ENCODE measurements around the gene POP4. TPM values are rescaled to one million over a fixed set of nuclear protein-coding genes. Genes with fewer than 3 reads are reported as not detected.
"Not testable (repeated sequence)": the region's sequence is repeated elsewhere in the genome, so short reads cannot be mapped to it uniquely, and the experiment has no call there.

Gene POP4
- total RNA-seq, 1 donor from 2014 or later: 99.5 TPM

GRCh38 chr19:29610213-29610573 is 4.1 kb downstream of the POP4 start:
- intact Hi-C loops (cut with micrococcal nuclease): loop anchor here (1.0 to 2.0 kb wide), 5 partner anchors 63 to 263 kb away; no protein-coding TSS in a partner anchor

GRCh38 chr19:29610574-29611271 is 4.6 kb downstream of the POP4 start:
- intact Hi-C loops (cut with micrococcal nuclease): loop anchor here (1.0 to 2.0 kb wide), 5 partner anchors 63 to 262 kb away; no protein-coding TSS in a partner anchor

- intact Hi-C loops (cut with micrococcal nuclease): no loop called here
These were observed 6.0 kb downstream of the POP4 start for GRCh38 chr19:29612121-29612520.

- intact Hi-C loops (cut with micrococcal nuclease): no loop called here
These were observed 6.9 kb downstream of the POP4 start for GRCh38 chr19:29612801-29613595.

GRCh38 chr19:29614046-29614445 is 8.0 kb downstream of the POP4 start:
- intact Hi-C loops (cut with micrococcal nuclease): no loop called here

GRCh38 chr19:29614780-29615179 is 8.7 kb downstream of the POP4 start:
- intact Hi-C loops (cut with micrococcal nuclease): no loop called here

GRCh38 chr19:29615891-29616425 is 9.9 kb downstream of the POP4 start:
- intact Hi-C loops (cut with micrococcal nuclease): no loop called here

GRCh38 chr19:29616541-29616940 is 10.5 kb downstream of the POP4 start:
- intact Hi-C loops (cut with micrococcal nuclease): no loop called here

- intact Hi-C loops (cut with micrococcal nuclease): no loop called here
These were observed 11.5 kb downstream of the POP4 start for GRCh38 chr19:29617366-29618266.

- intact Hi-C loops (cut with micrococcal nuclease): no loop called here
These were observed 12.4 kb downstream of the POP4 start for GRCh38 chr19:29618434-29618833.

- intact Hi-C loops (cut with micrococcal nuclease): no loop called here
These were observed 12.8 kb downstream of the POP4 start for GRCh38 chr19:29618871-29619270.

- intact Hi-C loops (cut with micrococcal nuclease): no loop called here
These were observed 14.9 kb downstream of the POP4 start for GRCh38 chr19:29620931-29621351.

- intact Hi-C loops (cut with micrococcal nuclease): loop anchor here (1.0 to 2.0 kb wide), 2 partner anchors 44 to 50 kb away; no protein-coding TSS in a partner anchor
These were observed 16.3 kb downstream of the POP4 start for GRCh38 chr19:29622166-29623070.

GRCh38 chr19:29623726-29624488 is 17.8 kb downstream of the POP4 start:
- intact Hi-C loops (cut with micrococcal nuclease): loop anchor here (2.0 kb wide), 1 partner anchor 49 kb away; no protein-coding TSS in a partner anchor

GRCh38 chr19:29624489-29625185 is 18.6 kb downstream of the POP4 start:
- intact Hi-C loops (cut with micrococcal nuclease): no loop called here

- intact Hi-C loops (cut with micrococcal nuclease): no loop called here
These were observed 19.1 kb downstream of the POP4 start for GRCh38 chr19:29625186-29625651.

GRCh38 chr19:29626386-29626785 is 20.3 kb downstream of the POP4 start:
- intact Hi-C loops (cut with micrococcal nuclease): no loop called here

GRCh38 chr19:29626832-29627231 is 20.7 kb downstream of the POP4 start:
- intact Hi-C loops (cut with micrococcal nuclease): not testable (repeated sequence)

All from T-helper 1 cell treated with Interleukin-12 subunit alpha and Interleukin-12 subunit beta and Interleukin-4 antibody, amounts not matched to agents 30 ng/mL and 1 ng/mL, for 36 hours (primary cell).